Activated effector memory CD4-positive, alpha-beta T cell treated with Interleukin-2 at 50 U/mL for 16 hours (primary cell): ENCODE results near the gene ISYNA1.

Source experiments
- DNase-seq: peaks from one replicate; pipeline ENCODE4 v3.0.0-alpha.2; 2020

The ISYNA1 gene

GRCh38 chr19:18430417-18431144, 7.4 kb downstream of the ISYNA1 start:
- DNase-seq = no peak

- DNase-seq = no peak
Observed at GRCh38 chr19:18429717-18430416, 8.1 kb downstream of the ISYNA1 start.

GRCh38 chr19:18428787-18429674, 8.9 kb downstream of the ISYNA1 start:
- peak; percentile 79 for DNase-seq

- no peak for DNase-seq
Observed at GRCh38 chr19:18428173-18428786, 9.7 kb downstream of the ISYNA1 start.

- DNase-seq = no peak
Observed at GRCh38 chr19:18427743-18428113, 10.2 kb downstream of the ISYNA1 start.

- DNase-seq = no peak
Observed at GRCh38 chr19:18427080-18427742, 10.7 kb downstream of the ISYNA1 start.

- DNase-seq = no peak
Observed at GRCh38 chr19:18426416-18426767, 11.5 kb downstream of the ISYNA1 start.

GRCh38 chr19:18425515-18426415, 12.2 kb downstream of the ISYNA1 start:
- DNase-seq = no peak

GRCh38 chr19:18424890-18425514, 12.9 kb downstream of the ISYNA1 start:
- DNase-seq = no peak

- no peak for DNase-seq
Observed at GRCh38 chr19:18424122-18424889, 13.6 kb downstream of the ISYNA1 start.

- DNase-seq = no peak
Observed at GRCh38 chr19:18423258-18424020, 14.5 kb downstream of the ISYNA1 start.

GRCh38 chr19:18422530-18423191, 15.3 kb downstream of the ISYNA1 start:
- peak; percentile 54 for DNase-seq

GRCh38 chr19:18421371-18421959, 16.5 kb downstream of the ISYNA1 start:
- DNase-seq = no peak

- no peak for DNase-seq
Observed at GRCh38 chr19:18420930-18421329, 17.0 kb downstream of the ISYNA1 start.

GRCh38 chr19:18419699-18420460, 18.1 kb downstream of the ISYNA1 start:
- no peak for DNase-seq

GRCh38 chr19:18419195-18419698, 18.7 kb downstream of the ISYNA1 start, which contains the start of gene SSBP4:
SSBP4 (plus strand) TSS chr19:18419398; CDS start chr19:18419649, 251 bp downstream.
- DNase-seq = peak; percentile 67

- no peak for DNase-seq
Observed at GRCh38 chr19:18418483-18419194, 19.3 kb downstream of the ISYNA1 start.
